GM23338 (cell line): ENCODE data around the gene CKB.

Source experiments
- CTCF ChIP-seq, 2 experiments: fragments of 200-600 bp in 1 of 2; sonication (generic) in 1 of 2; conservative IDR thresholded peaks; 2 replicates each; pipeline versions ENCODE4 v1.5.1 to v1.6.1; 2016 to 2017; ENCODE audit warnings: antibody characterized with exemption in 2 of 2, low read depth in 2 of 2, mild to moderate bottlenecking in 2 of 2, moderate library complexity in 1 of 2
- ETS1 ChIP-seq: IDR thresholded peaks from 2 replicates; pipeline ENCODE4 v1.6.1; 2016; ENCODE audit warnings: antibody characterized with exemption
- EZH2 ChIP-seq: fragments of 200-600 bp; sonication (generic); IDR thresholded peaks from one replicate; pipeline ENCODE4 v1.8.0; 2017; ENCODE audit warnings: antibody characterized with exemption, mild to moderate bottlenecking, low read depth; ENCODE audit not compliant: unreplicated experiment
- POLR2AphosphoS5 ChIP-seq: IDR thresholded peaks from 2 replicates; pipeline ENCODE4 v1.6.1; 2016; ENCODE audit warnings: antibody characterized with exemption, low read depth
- ZNF114 ChIP-seq: fragments of 250-450 bp; sonication (Bioruptor Pico); IDR thresholded peaks from 2 replicates; pipeline ENCODE4 v1.5.0; 2020; ENCODE audit warnings: mild to moderate bottlenecking, moderate library complexity

- TF ChIP-seq CTCF (conservative IDR thresholded peaks at IDR 0.05; ENCODE audit: low read depth in 2 of 2) = no peak
- no peak for TF ChIP-seq POLR2AphosphoS5
- TF ChIP-seq EZH2 = no peak
- TF ChIP-seq ZNF114 (CRISPR knock-in tag) = no peak
- no peak for TF ChIP-seq ETS1
Observed at GRCh38 chr14:103550451-103551337, 28.1 kb upstream of the CKB start.
